ENCODE measurements around the gene PNPLA5. TPM values are rescaled to one million over a fixed set of nuclear protein-coding genes. Genes with fewer than 3 reads are reported as not detected.

The PNPLA5 gene
- total RNA-seq, 4 donors from 2014 or later = 1.7 to 9.7 (median 4.8) TPM; not detected in 1

DNA sequence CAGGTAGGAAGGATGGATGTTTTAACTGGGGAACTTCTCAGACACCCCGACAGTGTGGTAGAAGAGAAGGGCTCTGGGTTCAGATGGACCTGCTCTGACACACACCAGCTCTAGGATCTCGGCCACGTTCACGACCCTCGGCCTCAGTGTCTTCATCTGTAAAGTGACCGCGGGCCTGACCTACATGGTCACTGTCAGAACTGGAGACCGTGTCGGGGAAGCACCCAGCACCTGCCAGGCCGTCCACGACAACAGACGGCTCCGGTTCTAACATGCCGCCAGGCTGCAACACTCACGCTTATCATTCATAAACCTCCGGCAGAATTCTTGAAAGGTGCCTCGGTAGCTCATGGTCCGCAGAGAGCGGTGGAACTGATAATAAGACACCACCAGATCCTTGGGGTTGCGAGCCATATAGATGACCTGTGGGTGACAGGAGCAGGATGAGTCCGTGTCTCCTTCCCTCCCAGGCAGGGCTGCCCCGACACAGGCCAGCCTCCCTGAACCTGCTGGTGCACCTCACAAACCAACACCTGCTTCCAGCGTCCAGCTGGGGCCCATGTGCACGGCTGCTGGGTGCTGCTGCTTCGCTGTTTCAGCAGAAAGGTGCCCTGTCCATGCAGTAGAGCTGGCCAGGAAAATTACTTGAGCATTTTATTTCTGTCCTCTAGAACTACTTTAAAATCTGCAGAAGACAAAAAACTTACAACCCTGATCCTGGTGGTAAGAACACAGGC lies 53.1 kb downstream of the PNPLA5 start:
- 90 to 96% methylated on average over 25 of the region's 25 CpGs for whole genome bisulfite sequencing, 2 donors
- no peak for TF ChIP-seq POLR2A (IDR thresholded peaks at IDR 0.05)
- TF ChIP-seq, protein P1, sequence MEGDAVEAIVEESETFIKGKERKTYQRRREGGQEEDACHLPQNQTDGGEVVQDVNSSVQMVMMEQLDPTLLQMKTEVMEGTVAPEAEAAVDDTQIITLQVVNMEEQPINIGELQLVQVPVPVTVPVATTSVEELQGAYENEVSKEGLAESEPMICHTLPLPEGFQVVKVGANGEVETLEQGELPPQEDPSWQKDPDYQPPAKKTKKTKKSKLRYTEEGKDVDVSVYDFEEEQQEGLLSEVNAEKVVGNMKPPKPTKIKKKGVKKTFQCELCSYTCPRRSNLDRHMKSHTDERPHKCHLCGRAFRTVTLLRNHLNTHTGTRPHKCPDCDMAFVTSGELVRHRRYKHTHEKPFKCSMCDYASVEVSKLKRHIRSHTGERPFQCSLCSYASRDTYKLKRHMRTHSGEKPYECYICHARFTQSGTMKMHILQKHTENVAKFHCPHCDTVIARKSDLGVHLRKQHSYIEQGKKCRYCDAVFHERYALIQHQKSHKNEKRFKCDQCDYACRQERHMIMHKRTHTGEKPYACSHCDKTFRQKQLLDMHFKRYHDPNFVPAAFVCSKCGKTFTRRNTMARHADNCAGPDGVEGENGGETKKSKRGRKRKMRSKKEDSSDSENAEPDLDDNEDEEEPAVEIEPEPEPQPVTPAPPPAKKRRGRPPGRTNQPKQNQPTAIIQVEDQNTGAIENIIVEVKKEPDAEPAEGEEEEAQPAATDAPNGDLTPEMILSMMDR (IDR thresholded peaks at IDR 0.05) = no peak
- intact Hi-C loops (cut with DNase I; ENCODE audit: low total_unique reads) = no loop called here

DNA sequence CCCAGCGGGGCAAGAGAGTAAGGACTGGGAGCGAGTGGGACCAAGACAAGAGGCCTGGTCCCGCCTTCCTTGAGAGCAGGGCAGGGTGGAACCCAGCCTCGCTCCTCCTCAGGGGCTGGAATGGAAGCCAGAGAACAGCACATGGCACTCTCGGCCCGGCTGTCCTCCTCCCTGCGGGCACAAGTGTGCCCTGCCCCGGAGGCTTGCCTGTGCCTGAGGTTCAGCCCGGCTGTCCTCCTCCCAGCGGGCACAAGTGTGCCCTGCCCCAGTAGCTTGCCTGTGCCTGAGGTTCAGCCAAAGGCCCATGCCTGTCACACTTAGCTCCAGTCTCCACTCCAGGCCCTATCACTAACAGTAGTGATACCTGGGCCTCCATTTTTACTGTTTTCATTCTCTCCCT lies 53.7 kb downstream of the PNPLA5 start:
- no peak overlapping the region for H3K4me3 ChIP-seq (ENCODE audit: low read depth, poor library complexity, severe bottlenecking)

More for the DNA sequence above, 53.1 kb downstream of the PNPLA5 start:
- DNase-seq (ENCODE audit: low spot score in 2 of 2) = no peak
- no peak overlapping the region for H3K4me3 ChIP-seq (ENCODE audit: low read depth, poor library complexity, severe bottlenecking)

DNA sequence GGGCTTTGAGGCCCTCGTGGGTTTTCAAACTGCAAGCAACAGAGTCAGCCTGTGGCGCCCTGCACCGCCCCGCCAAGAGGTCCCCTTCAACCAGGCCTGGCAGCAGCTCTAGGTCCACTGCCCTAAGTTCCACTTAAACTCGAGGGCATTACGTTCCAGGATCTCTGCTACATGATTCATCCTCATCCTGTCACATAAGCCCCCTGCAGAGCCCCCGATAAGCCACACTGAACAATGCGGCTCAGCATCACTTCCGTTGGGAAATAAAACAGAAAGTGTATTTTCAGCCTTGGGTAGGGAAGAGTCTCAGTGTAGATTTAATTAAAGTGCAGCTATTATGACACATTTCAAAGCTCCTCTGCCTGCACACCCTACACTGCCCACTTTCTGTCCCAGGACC lies 54.1 kb downstream of the PNPLA5 start:
- TF ChIP-seq, protein P1 (IDR thresholded peaks at IDR 0.05) = no peak
- TF ChIP-seq POLR2A (IDR thresholded peaks at IDR 0.05) = no peak
- no peak for DNase-seq (ENCODE audit: low spot score in 2 of 2)
- 81 to 86% methylated on average over 9 of the region's 9 CpGs for WGBS, 2 donors
- intact Hi-C loops (cut with DNase I; ENCODE audit: low total_unique reads) = no loop called here
- no peak overlapping the region for H3K4me3 ChIP-seq (ENCODE audit: low read depth, poor library complexity, severe bottlenecking)

More for the DNA sequence above, 53.7 kb downstream of the PNPLA5 start:
- 67 to 71% methylated on average over 6 to 10 of the region's 10 CpGs for WGBS, 2 donors
- TF ChIP-seq, protein P1 (IDR thresholded peaks at IDR 0.05) = no peak
- TF ChIP-seq POLR2A (IDR thresholded peaks at IDR 0.05) = no peak
- intact Hi-C loops (cut with DNase I; ENCODE audit: low total_unique reads) = no loop called here
- DNase-seq (ENCODE audit: low spot score in 2 of 2) = no peak

DNA sequence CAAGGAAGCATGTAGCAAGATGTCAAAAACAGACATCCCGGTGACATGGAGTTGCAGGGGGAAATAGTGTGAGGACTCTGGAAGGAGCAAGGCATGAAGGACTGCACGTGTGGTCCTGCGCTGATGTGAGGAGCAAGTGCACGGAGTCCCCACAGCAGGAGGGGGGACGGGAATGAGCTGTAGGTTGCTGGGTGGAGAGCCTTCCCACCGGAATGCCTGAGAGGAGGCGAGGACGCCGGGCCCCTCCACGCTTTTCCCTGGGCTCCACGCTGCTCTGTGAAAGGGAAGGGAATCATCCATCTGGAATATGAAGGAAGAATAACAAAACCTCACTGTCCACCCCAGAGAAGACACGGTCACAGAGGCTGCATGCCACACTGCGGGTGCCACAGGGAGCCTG lies 56.1 kb downstream of the PNPLA5 start:
- WGBS, 2 donors = 86 to 91% methylated on average over 13 of the region's 13 CpGs
- intact Hi-C loops (cut with DNase I; ENCODE audit: low total_unique reads) = no loop called here
- DNase-seq (ENCODE audit: low spot score in 2 of 2) = no peak
- H3K4me3 ChIP-seq (ENCODE audit: low read depth, poor library complexity, severe bottlenecking) = no peak overlapping the region
- TF ChIP-seq, protein P1 (IDR thresholded peaks at IDR 0.05) = no peak
- no peak for TF ChIP-seq POLR2A (IDR thresholded peaks at IDR 0.05)

DNA sequence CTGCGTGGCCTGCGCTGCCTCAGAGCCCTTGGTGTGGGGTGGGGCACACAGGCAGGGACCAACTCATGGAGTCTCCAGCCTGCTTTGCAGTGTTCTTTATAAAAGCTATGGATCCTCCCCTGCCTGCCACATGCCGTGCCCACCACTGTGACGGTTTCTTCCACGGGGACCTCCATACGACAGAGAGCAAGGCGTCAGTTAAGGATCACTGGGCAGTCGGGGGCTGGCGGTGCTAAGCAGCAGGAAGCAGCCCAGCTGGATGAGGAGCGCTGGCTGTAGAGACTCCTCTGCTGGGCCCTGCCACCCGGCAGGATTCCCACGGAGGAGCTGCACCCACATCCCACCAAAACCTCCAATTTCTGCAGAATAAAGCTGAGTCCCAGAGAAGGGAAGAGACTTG lies 56.6 kb downstream of the PNPLA5 start:
- no peak for DNase-seq (ENCODE audit: low spot score in 2 of 2)
- TF ChIP-seq POLR2A (IDR thresholded peaks at IDR 0.05) = no peak
- TF ChIP-seq, protein P1 (IDR thresholded peaks at IDR 0.05) = no peak
- H3K4me3 ChIP-seq (ENCODE audit: low read depth, poor library complexity, severe bottlenecking) = no peak overlapping the region
- WGBS, 2 donors = 72 to 83% methylated on average over 8 to 12 of the region's 12 CpGs
- intact Hi-C loops (cut with DNase I; ENCODE audit: low total_unique reads) = no loop called here
